Hepatocyte (in vitro differentiated cells): ENCODE measurements around the gene SLC38A9.

Experiments used
- CTCF ChIP-seq: fragments of 200-600 bp; sonication (generic); IDR thresholded peaks from 2 replicates; pipeline ENCODE4 v1.5.1; 2016; ENCODE audit warnings: antibody characterized with exemption, mild to moderate bottlenecking; ENCODE audit not compliant: poor library complexity
- EZH2phosphoT487 ChIP-seq: fragments of 200-600 bp; sonication (generic); IDR thresholded peaks from one replicate; pipeline ENCODE4 v1.6.1; 2018; ENCODE audit warnings: antibody characterized with exemption, mild to moderate bottlenecking, low read depth, moderate library complexity; ENCODE audit not compliant: unreplicated experiment, severe bottlenecking

- TF ChIP-seq CTCF (no peak), EZH2phosphoT487 (no peak)
Measured at GRCh38 chr5:55714339-55714738, 2.2 kb upstream of the SLC38A9 start.
